WTC11 (cell line): ENCODE results near the gene FAM193A. TPM values are rescaled to one million over a fixed set of nuclear protein-coding genes. Genes with fewer than 3 reads are reported as not detected.
"Not testable (repeated sequence)": the region's sequence is repeated elsewhere in the genome, so short reads cannot be mapped to it uniquely, and the experiment has no call there.

Source experiments
- ATAC-seq: fragments of 200-7000 bp; cut with Tn5 transposase; 2 replicates; pipeline ENCODE4 v1.10.0; 2021; ENCODE audit warnings: mild to moderate bottlenecking, moderate library complexity
- CTCF ChIA-PET: fragments of 300-600 bp; sonication (Branson Sonifier 250); formaldehyde crosslinking; loops from one replicate; lab custom pipeline; 2021; ENCODE audit warnings: antibody characterized with exemption; lab: Charles Lee
- POLR2A ChIA-PET: fragments of 350-600 bp; sonication (Branson Sonifier 250); formaldehyde crosslinking; loops from one replicate; lab custom pipeline; 2021; ENCODE audit warnings: antibody characterized with exemption; lab: Charles Lee
- DNase-seq: peaks from one replicate; pipeline ENCODE4 v3.0.0; 2021; ENCODE audit warnings: low spot score
- H3K27ac Mint-ChIP-seq: 2 replicates; pipeline ENCODE4 v1.8.0; 2021; ENCODE audit warnings: mixed read lengths
- H3K27me3 Mint-ChIP-seq: 2 replicates; pipeline ENCODE4 v1.8.0; 2021; ENCODE audit warnings: low read depth, mild to moderate bottlenecking, moderate library complexity, mixed read lengths
- H3K36me3 Mint-ChIP-seq: 2 replicates; pipeline ENCODE4 v1.8.0; 2021; ENCODE audit warnings: mixed read lengths
- H3K4me1 Mint-ChIP-seq: 2 replicates; pipeline ENCODE4 v1.8.0; 2022; ENCODE audit warnings: mixed read lengths
- H3K4me3 Mint-ChIP-seq: 2 replicates; pipeline ENCODE4 v1.8.0; 2021; ENCODE audit warnings: mild to moderate bottlenecking, moderate library complexity, mixed read lengths
- H3K9me3 Mint-ChIP-seq: 2 replicates; pipeline ENCODE4 v1.8.0; 2021; ENCODE audit warnings: mixed read lengths
- E2F5 ChIP-seq: sonication (generic); formaldehyde crosslinking; IDR thresholded peaks from 2 replicates; pipeline ENCODE4 v1.8.1; 2022; ENCODE audit warnings: mild to moderate bottlenecking, moderate library complexity, missing genetic modification reagents
- ERG ChIP-seq: fragments of 250-450 bp; sonication (Bioruptor Pico); IDR thresholded peaks from 2 replicates; pipeline ENCODE4 v1.8.0; 2021; ENCODE audit warnings: mild to moderate bottlenecking
- FOXJ3 ChIP-seq: sonication (generic); formaldehyde crosslinking; IDR thresholded peaks from 2 replicates; pipeline ENCODE4 v1.9.0; 2021; ENCODE audit warnings: missing genetic modification reagents, mild to moderate bottlenecking, borderline replicate concordance
- GRHL2 ChIP-seq: fragments of 250-450 bp; sonication (Bioruptor Pico); IDR thresholded peaks from 2 replicates; pipeline ENCODE4 v1.8.0; 2022; ENCODE audit warnings: mild to moderate bottlenecking, moderate library complexity; ENCODE audit not compliant: insufficient replicate concordance, severe bottlenecking
- IRF2 ChIP-seq: sonication (generic); formaldehyde crosslinking; IDR thresholded peaks from 2 replicates; pipeline ENCODE4 v1.8.0; 2022; ENCODE audit warnings: low read depth, missing genetic modification reagents, borderline replicate concordance
- SMAD3 ChIP-seq: sonication (generic); formaldehyde crosslinking; IDR thresholded peaks from 2 replicates; pipeline ENCODE4 v1.8.0; 2022; ENCODE audit warnings: missing genetic modification reagents, mild to moderate bottlenecking, borderline replicate concordance
- SOX15 ChIP-seq: fragments of 250-450 bp; sonication (Bioruptor Pico); IDR thresholded peaks from 2 replicates; pipeline ENCODE4 v1.9.0; 2021; ENCODE audit warnings: mild to moderate bottlenecking
- ZNF138 ChIP-seq: sonication (generic); formaldehyde crosslinking; conservative IDR thresholded peaks from 2 replicates; pipeline ENCODE4 v1.8.1; 2022; ENCODE audit warnings: mild to moderate bottlenecking, moderate library complexity, missing genetic modification reagents
- ZNF512 ChIP-seq: sonication (generic); formaldehyde crosslinking; IDR thresholded peaks from 2 replicates; pipeline ENCODE4 v1.8.1; 2022; ENCODE audit warnings: missing genetic modification reagents, borderline replicate concordance
- ZNF532 ChIP-seq: fragments of 250-450 bp; sonication (Bioruptor Pico); IDR thresholded peaks from 2 replicates; pipeline ENCODE4 v1.9.0; 2021; ENCODE audit warnings: mild to moderate bottlenecking, borderline replicate concordance
- total RNA-seq: library from RNA; stranded (reverse); gene quantifications from 3 replicates; pipeline ENCODE4 v1.2.3, GENCODE V29; 2021
- TF ChIP-seq, protein P1 (sequence below): sonication (generic); formaldehyde crosslinking; IDR thresholded peaks from 2 replicates; pipeline ENCODE4 v1.8.1; 2023; ENCODE audit warnings: mild to moderate bottlenecking, missing genetic modification reagents, moderate library complexity

Gene FAM193A
- total RNA-seq, 1 experiment from 2014 or later: 28.1 TPM

- TF ChIP-seq ZNF512: no peak
- TF ChIP-seq, all 79 proteins: peak for 0
Observed at GRCh38 chr4:2512396-2513135, 23.9 kb upstream of the FAM193A start (continued).

DNA sequence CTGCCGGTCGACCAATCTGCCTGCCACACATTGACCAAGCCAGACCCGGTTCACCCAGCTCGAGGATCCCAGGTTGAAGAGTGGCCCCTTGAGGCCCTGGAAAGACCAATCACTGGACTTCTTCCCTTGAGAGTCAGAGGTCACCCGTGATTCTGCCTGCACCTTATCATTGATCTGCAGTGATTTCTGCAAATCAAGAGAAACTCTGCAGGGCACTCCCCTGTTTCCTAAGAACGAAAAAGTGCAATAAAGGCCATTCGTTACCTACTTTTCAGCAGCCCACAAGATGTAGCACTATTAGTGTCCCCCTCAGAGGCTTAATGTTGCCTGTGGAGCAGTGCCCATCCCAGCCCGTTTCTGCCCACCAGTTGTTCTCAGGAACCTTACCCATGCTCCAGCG is 22.3 kb upstream of the FAM193A start:
- POLR2A ChIA-PET, H3K4me1 Mint-ChIP-seq, H3K9me3 Mint-ChIP-seq, DNase-seq, H3K4me3 Mint-ChIP-seq, H3K27me3 Mint-ChIP-seq, CTCF ChIA-PET, H3K27ac Mint-ChIP-seq, ATAC-seq: not testable (repeated sequence)
- H3K36me3 Mint-ChIP-seq: peaks cover 59% of the 10 kb centered on the region

DNA sequence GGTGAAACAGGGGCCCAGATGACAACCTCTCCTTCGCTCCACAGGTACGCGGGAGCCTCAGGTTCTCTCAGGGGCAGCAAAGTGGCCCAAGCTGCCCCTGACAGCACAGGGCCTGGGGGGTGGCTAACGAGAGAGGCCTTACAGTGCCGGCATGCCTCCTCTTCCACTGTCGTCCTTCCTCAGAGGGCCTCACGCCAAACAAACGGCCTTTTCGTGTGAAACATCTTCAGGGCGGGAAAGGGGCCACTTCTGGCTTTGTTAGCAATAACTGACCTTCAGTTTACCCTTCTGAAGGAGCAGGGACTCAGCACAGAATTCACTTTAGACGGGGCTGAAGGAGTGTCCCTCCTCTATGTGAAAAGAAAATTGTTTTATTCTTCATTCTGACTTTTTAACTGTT is 21.5 kb upstream of the FAM193A start:
- H3K9me3 Mint-ChIP-seq, H3K4me3 Mint-ChIP-seq, ATAC-seq, H3K27me3 Mint-ChIP-seq, H3K27ac Mint-ChIP-seq, H3K4me1 Mint-ChIP-seq, CTCF ChIA-PET, POLR2A ChIA-PET, DNase-seq: not testable (repeated sequence)
- peaks cover 51% of the 10 kb centered on the region for H3K36me3 Mint-ChIP-seq

DNA sequence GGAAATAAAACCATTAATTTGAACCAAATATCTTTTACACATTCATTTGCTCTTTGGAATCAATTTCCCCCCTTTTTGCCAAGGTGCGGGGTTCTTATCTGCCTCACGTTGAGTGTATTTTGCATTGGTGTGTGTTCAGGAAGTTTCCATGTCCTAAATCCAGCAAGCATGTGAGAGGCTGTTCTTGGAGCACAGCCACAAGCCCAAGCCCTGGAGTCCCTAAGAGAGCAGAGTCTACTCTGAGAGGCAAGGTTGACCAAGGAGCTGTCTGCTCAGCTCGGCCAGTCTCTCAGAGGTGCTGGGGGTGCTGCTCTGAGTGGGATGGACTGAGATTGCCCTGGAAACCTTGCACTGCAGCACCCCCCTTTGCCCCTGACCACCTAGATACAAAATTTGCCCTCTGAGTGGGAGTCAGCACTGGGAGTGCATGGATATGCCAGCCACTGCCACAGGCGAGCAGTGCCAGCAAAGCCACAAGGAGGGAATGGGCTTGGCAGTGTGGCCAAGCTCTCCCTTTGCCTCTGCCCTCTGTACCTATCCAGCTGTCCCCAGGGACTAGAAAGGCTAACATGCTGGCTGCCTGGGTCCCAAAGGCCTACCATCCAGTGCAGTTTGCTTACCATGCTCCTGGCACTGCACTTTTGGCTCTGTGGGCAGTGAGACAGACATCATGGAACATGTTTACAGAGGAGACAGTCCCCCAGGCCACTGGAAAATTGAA is 20.5 kb upstream of the FAM193A start:
- POLR2A ChIA-PET: no interaction called here
- Mint-ChIP-seq H3K9me3 (no peaks in the 10 kb centered on the region), H3K4me3 (no peak overlapping the region), H3K4me1 (no peaks in the 10 kb centered on the region)
- TF ChIP-seq E2F5 (CRISPR knock-in tag): no peak
- no peak for TF ChIP-seq IRF2 (CRISPR knock-in tag)
- no peak for TF ChIP-seq ZNF138 (CRISPR knock-in tag)
- no peak for TF ChIP-seq GRHL2 (CRISPR knock-in tag)
- no peak for TF ChIP-seq ZNF532 (CRISPR knock-in tag)
- no peak for TF ChIP-seq FOXJ3
- TF ChIP-seq ERG (CRISPR knock-in tag): no peak
- no peak for TF ChIP-seq SOX15 (CRISPR knock-in tag)
- TF ChIP-seq SMAD3 (CRISPR knock-in tag): no peak
- TF ChIP-seq, protein P1, sequence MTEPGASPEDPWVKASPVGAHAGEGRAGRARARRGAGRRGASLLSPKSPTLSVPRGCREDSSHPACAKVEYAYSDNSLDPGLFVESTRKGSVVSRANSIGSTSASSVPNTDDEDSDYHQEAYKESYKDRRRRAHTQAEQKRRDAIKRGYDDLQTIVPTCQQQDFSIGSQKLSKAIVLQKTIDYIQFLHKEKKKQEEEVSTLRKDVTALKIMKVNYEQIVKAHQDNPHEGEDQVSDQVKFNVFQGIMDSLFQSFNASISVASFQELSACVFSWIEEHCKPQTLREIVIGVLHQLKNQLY (CRISPR knock-in tag): no peak
- TF ChIP-seq, all 79 proteins: peak for 0
- no peaks in the 10 kb centered on the region; the same call in 1 of the 2 replicates for H3K27me3 Mint-ChIP-seq
- H3K27ac Mint-ChIP-seq: peak overlapping the region; percentile 62
- no peak for ATAC-seq
- H3K36me3 Mint-ChIP-seq: peaks cover 41% of the 10 kb centered on the region
- CTCF ChIA-PET: interaction anchor here (0.7 to 1.1 kb wide), 2 partner anchors 19 to 295 kb away, joined by 3 read pairs; no protein-coding TSS in a partner anchor
- DNase-seq: no peak
